SK-N-SH (cell line): ENCODE measurements around the gene HDLBP. TPM values are rescaled to one million over a fixed set of nuclear protein-coding genes. Genes with fewer than 3 reads are reported as not detected.

Experiments
- CTCF ChIA-PET: fragments of 300-600, 350-600 bp; formaldehyde crosslinking; extraction: SDS; loops from one replicate; lab custom pipeline; 2021; lab: Yijun Ruan, JAX
- POLR2A ChIA-PET: fragments of 350-600 bp; sonication (Branson Sonifier 250); formaldehyde crosslinking; extraction: SDS; loops from one replicate; lab custom pipeline; 2020; ENCODE audit warnings: antibody characterized with exemption, inconsistent platforms; lab: Yijun Ruan, JAX
- DNase-seq: peaks from one replicate; pipeline ENCODE4 v3.0.0; 2012
- H2AFZ ChIP-seq: fragments of 200-600 bp; sonication (generic); 2 replicates; pipeline ENCODE4 v1.8.1; 2016; ENCODE audit warnings: antibody characterized with exemption, mild to moderate bottlenecking, low read depth
- H3F3A ChIP-seq: fragments of 200-600 bp; sonication (generic); replicated peaks from 2 replicates; pipeline ENCODE3; 2016; ENCODE audit warnings: antibody characterized with exemption, mild to moderate bottlenecking; ENCODE audit not compliant: insufficient read depth
- H3K27ac ChIP-seq, 2 experiments: fragments of 200-500 bp in 1 of 2; fragments of 200-600 bp in 1 of 2; sonication (Bioruptor generic) in 1 of 2; sonication (generic), shearing (Covaris generic) in 1 of 2; 2 replicates each; pipeline versions ENCODE4 v1.5.1 to v1.6.1; 2014 to 2016; ENCODE audit warnings: low read depth in 2 of 2, inconsistent platforms in 1 of 2, low read length in 1 of 2, mild to moderate bottlenecking in 1 of 2, mixed read lengths in 1 of 2
- H3K27me3 ChIP-seq: fragments of 200-600 bp; sonication (generic), shearing (Covaris generic); 2 replicates; pipeline ENCODE4 v1.6.1; 2016; ENCODE audit warnings: mixed run types; ENCODE audit not compliant: insufficient read depth
- H3K36me3 ChIP-seq, 2 experiments: fragments of 200-500 bp in 1 of 2; fragments of 200-600 bp in 1 of 2; sonication (Bioruptor generic) in 1 of 2; sonication (generic) in 1 of 2; replicated peaks in 1 of 2; 2 replicates each; pipeline versions ENCODE3 to v1.5.1; 2014 to 2016; ENCODE audit warnings: low read length in 1 of 2, mild to moderate bottlenecking in 1 of 2; ENCODE audit not compliant: insufficient read depth in 2 of 2, control insufficient read depth in 1 of 2
- H3K4me1 ChIP-seq, 2 experiments: fragments of 200-500 bp in 1 of 2; fragments of 200-600 bp in 1 of 2; sonication (Bioruptor generic) in 1 of 2; sonication (generic), shearing (Covaris generic) in 1 of 2; 2 replicates each; pipeline versions ENCODE4 v1.5.1 to v1.6.1; 2014 to 2016; ENCODE audit warnings: low read depth in 1 of 2, low read length in 1 of 2, mixed run types in 1 of 2; ENCODE audit not compliant: insufficient read depth in 2 of 2, control insufficient read depth in 1 of 2
- H3K4me2 ChIP-seq: fragments of 200-600 bp; sonication (generic), shearing (Covaris generic); 2 replicates; pipeline ENCODE4 v1.6.1; 2017; ENCODE audit warnings: mixed run types
- H3K4me3 ChIP-seq, 2 experiments: fragments of 200-500 bp in 1 of 2; fragments of 200-600 bp in 1 of 2; sonication (Bioruptor generic) in 1 of 2; sonication (generic), shearing (Covaris generic) in 1 of 2; 2 replicates each; pipeline versions ENCODE4 v1.5.1 to v1.8.1; 2014 to 2016; ENCODE audit warnings: low read depth in 2 of 2, inconsistent platforms in 1 of 2, low read length in 1 of 2, mild to moderate bottlenecking in 1 of 2, mixed read lengths in 1 of 2, moderate library complexity in 1 of 2
- H3K79me2 ChIP-seq: fragments of 200-600 bp; sonication (generic); 2 replicates; pipeline ENCODE4 v1.8.1; 2017; ENCODE audit warnings: mild to moderate bottlenecking; ENCODE audit not compliant: insufficient read depth
- H3K9ac ChIP-seq: fragments of 200-600 bp; sonication (generic); 2 replicates; pipeline ENCODE4 v1.6.1; 2017; ENCODE audit warnings: mixed run types
- H3K9me2 ChIP-seq: fragments of 200-600 bp; sonication (generic); 2 replicates; pipeline ENCODE4 v1.6.1; 2017; ENCODE audit warnings: mixed run types
- H3K9me3 ChIP-seq: fragments of 200-600 bp; sonication (generic); 2 replicates; pipeline ENCODE4 v1.6.1; 2017; ENCODE audit warnings: mixed run types, mild to moderate bottlenecking, moderate library complexity
- H4K20me1 ChIP-seq: fragments of 200-600 bp; sonication (generic); 2 replicates; pipeline ENCODE4 v1.6.1; 2017; ENCODE audit warnings: mild to moderate bottlenecking, mixed run types; ENCODE audit not compliant: insufficient read depth
- ELF1 ChIP-seq: IDR thresholded peaks from 2 replicates; pipeline ENCODE4 v1.4.0; 2012
- EP300 ChIP-seq, 2 experiments: IDR thresholded peaks; 2 replicates each; pipeline versions ENCODE4 v1.4.0 to v1.6.1; 2012; ENCODE audit warnings: borderline replicate concordance in 1 of 2, low read depth in 1 of 2, low read length in 1 of 2
- GATA2 ChIP-seq: sonication (generic); formaldehyde crosslinking; IDR thresholded peaks from 2 replicates; pipeline ENCODE4 v1.5.0; 2020; ENCODE audit warnings: mild to moderate bottlenecking, missing genetic modification reagents
- MEF2A ChIP-seq: IDR thresholded peaks from 2 replicates; pipeline ENCODE4 v1.4.0; 2012; ENCODE audit warnings: low read depth, borderline replicate concordance
- MXI1 ChIP-seq: IDR thresholded peaks from 2 replicates; pipeline ENCODE4 v1.6.1; 2012; ENCODE audit warnings: mild to moderate bottlenecking, low read depth, low read length, improper control_type of control experiment
- POLR2AphosphoS5 ChIP-seq: IDR thresholded peaks from 2 replicates; pipeline ENCODE4 v1.6.1; 2012; ENCODE audit warnings: low read depth, low read length
- RAD21 ChIP-seq: IDR thresholded peaks from 2 replicates; pipeline ENCODE4 v1.6.1; 2012; ENCODE audit warnings: mild to moderate bottlenecking, low read length
- RCOR1 ChIP-seq: fragments of 150-350 bp; IDR thresholded peaks from 2 replicates; pipeline ENCODE4 v1.6.1; 2017; ENCODE audit warnings: antibody characterized with exemption, low read length
- RFX5 ChIP-seq: IDR thresholded peaks from 2 replicates; pipeline ENCODE4 v1.6.1; 2012; ENCODE audit warnings: mild to moderate bottlenecking, improper control_type of control experiment, low read length
- RXRA ChIP-seq: IDR thresholded peaks from 2 replicates; pipeline ENCODE4 v1.4.0; 2012; ENCODE audit warnings: low read depth, mild to moderate bottlenecking, borderline replicate concordance
- SIN3A ChIP-seq: IDR thresholded peaks from 2 replicates; pipeline ENCODE4 v1.6.1; 2012; ENCODE audit warnings: low read depth, mild to moderate bottlenecking, low read length, moderate library complexity, borderline replicate concordance
- YY1 ChIP-seq: IDR thresholded peaks from 2 replicates; pipeline ENCODE4 v1.4.0; 2012; ENCODE audit warnings: low read depth, mild to moderate bottlenecking
- WGBS: methylation state at CpG from one replicate; pipeline ENCODE4 v1.1.6; 2017; ENCODE audit warnings: low lambda C conversion rate; 5-methylcytosine and 5-hydroxymethylcytosine counted together
- polyA plus RNA-seq, 3 experiments: library from polyadenylated mRNA; depleted of rRNA; stranded (reverse); fragments of >200 nt; gene quantifications; 2 replicates each; pipeline ENCODE4 v1.2.3, GENCODE V29; 2012
- TF ChIP-seq, protein P1 (sequence below): IDR thresholded peaks from 2 replicates; pipeline ENCODE4 v1.6.1; 2012; ENCODE audit warnings: mild to moderate bottlenecking, low read depth, low read length, moderate library complexity
- TF ChIP-seq, protein P2 (sequence below): fragments of 200-600 bp; sonication (generic); IDR thresholded peaks from 2 replicates; pipeline ENCODE4 v1.6.1; 2017; ENCODE audit warnings: antibody characterized with exemption, mild to moderate bottlenecking, moderate library complexity
- TF ChIP-seq, protein P3 (sequence below): IDR thresholded peaks from 2 replicates; pipeline ENCODE4 v1.4.0; 2012; ENCODE audit warnings: low read depth, borderline replicate concordance

HDLBP gene
- polyA plus RNA-seq, 1 of the 3 experiments (the other 2 are of a cell fraction): 263 TPM

DNA sequence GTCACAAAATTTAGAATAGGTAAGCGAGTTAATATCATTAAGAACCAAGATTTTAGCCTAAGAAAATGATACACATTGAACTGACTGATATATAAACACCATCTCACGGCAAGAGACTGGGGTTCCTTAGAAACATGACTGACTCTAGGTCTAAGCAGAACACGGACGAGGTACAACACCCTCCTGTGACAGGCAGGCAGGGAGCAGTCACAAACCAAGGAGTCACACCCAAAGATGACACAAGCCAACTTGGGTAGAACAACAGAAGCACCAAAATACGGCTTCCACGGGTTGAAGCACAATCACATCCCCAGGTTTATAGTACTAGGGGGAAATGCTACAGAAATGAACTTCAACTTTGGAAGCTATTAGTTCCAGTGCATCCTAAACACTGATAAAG is 24.3 kb downstream of the HDLBP start (continued):
- TF ChIP-seq MEF2A (no peak), SIN3A (no peak)

DNA sequence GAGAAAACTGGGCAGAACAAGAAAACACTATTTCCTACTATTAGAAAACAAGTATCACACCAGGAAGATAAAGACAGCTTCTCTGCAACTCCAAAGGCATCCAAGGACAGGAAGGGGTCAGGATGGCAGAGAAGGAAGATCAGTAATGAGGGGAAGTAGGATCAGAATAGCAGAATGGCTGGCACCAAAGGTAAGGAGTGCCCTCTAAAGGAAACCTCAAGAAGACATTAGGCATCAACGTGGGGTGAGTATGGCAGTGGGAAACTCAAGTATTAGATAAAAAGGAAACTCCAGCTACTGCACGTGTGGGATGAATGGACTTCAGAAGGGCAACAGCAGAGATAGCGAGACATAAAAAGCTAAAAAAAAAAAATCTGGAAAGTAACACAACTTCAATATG is 25.9 kb downstream of the HDLBP start:
- Histone ChIP-seq H3K4me3 (no peak overlapping the region), H3K27me3 (no peaks in the 10 kb centered on the region), H4K20me1 (peaks cover 70% of the 10 kb centered on the region), H3K36me3 (peaks cover 3 to 14% of the 10 kb centered on the region in 2 experiments), H3K9me2 (no peaks in the 10 kb centered on the region), H3K9ac (no peak overlapping the region), H3K4me2 (no peak overlapping the region), H3K4me1 (peaks cover 5 to 10% of the 10 kb centered on the region in 2 experiments; a peak in 2 of 4 replicates), H3K27ac (no peak overlapping the region), H2AFZ (no peak overlapping the region), H3F3A (no peaks in the 10 kb centered on the region), H3K79me2 (peaks cover 99% of the 10 kb centered on the region), H3K9me3 (no peaks in the 10 kb centered on the region)
- ChIA-PET POLR2A (interaction anchor here (1.2 kb wide), 1 partner anchor 71 kb away, joined by 3 read pairs; no protein-coding TSS in a partner anchor), CTCF (interaction anchor here (1.5 to 5.8 kb wide), 2 partner anchors 25 to 438 kb away, joined by 4 to 29 read pairs; partner anchors contain the start of genes HDLBP and SEPTIN2)
- 73% methylated on average over 3 of the region's 3 CpGs for WGBS
- TF ChIP-seq, protein P1, sequence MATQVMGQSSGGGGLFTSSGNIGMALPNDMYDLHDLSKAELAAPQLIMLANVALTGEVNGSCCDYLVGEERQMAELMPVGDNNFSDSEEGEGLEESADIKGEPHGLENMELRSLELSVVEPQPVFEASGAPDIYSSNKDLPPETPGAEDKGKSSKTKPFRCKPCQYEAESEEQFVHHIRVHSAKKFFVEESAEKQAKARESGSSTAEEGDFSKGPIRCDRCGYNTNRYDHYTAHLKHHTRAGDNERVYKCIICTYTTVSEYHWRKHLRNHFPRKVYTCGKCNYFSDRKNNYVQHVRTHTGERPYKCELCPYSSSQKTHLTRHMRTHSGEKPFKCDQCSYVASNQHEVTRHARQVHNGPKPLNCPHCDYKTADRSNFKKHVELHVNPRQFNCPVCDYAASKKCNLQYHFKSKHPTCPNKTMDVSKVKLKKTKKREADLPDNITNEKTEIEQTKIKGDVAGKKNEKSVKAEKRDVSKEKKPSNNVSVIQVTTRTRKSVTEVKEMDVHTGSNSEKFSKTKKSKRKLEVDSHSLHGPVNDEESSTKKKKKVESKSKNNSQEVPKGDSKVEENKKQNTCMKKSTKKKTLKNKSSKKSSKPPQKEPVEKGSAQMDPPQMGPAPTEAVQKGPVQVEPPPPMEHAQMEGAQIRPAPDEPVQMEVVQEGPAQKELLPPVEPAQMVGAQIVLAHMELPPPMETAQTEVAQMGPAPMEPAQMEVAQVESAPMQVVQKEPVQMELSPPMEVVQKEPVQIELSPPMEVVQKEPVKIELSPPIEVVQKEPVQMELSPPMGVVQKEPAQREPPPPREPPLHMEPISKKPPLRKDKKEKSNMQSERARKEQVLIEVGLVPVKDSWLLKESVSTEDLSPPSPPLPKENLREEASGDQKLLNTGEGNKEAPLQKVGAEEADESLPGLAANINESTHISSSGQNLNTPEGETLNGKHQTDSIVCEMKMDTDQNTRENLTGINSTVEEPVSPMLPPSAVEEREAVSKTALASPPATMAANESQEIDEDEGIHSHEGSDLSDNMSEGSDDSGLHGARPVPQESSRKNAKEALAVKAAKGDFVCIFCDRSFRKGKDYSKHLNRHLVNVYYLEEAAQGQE: no peak
- TF ChIP-seq, protein P2, sequence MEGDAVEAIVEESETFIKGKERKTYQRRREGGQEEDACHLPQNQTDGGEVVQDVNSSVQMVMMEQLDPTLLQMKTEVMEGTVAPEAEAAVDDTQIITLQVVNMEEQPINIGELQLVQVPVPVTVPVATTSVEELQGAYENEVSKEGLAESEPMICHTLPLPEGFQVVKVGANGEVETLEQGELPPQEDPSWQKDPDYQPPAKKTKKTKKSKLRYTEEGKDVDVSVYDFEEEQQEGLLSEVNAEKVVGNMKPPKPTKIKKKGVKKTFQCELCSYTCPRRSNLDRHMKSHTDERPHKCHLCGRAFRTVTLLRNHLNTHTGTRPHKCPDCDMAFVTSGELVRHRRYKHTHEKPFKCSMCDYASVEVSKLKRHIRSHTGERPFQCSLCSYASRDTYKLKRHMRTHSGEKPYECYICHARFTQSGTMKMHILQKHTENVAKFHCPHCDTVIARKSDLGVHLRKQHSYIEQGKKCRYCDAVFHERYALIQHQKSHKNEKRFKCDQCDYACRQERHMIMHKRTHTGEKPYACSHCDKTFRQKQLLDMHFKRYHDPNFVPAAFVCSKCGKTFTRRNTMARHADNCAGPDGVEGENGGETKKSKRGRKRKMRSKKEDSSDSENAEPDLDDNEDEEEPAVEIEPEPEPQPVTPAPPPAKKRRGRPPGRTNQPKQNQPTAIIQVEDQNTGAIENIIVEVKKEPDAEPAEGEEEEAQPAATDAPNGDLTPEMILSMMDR: peak; percentile 11; the same call in 1 of the 2 replicates
- no peak for DNase-seq

DNA sequence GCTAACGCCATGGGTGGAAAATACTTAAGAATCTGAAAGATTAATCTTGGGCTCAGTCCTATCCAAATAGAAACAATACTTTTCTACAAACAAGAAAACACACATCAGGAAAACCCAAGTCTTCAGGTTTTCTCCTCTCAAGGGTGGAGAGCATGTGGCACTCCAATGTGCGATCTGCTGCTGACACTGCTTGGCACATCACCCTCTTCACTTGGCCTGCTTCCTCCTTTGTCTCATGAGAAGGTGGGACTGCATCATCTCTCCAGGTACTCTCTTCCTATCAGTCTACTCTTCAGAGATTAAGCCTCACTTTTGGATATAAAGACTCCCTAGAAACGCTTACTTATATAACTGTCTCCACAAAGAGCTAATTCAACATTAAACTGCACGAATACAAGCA is 26.4 kb downstream of the HDLBP start:
- Histone ChIP-seq H3K36me3 (peaks cover 3 to 14% of the 10 kb centered on the region in 2 experiments), H2AFZ (no peak overlapping the region), H3K4me1 (peaks cover 5 to 10% of the 10 kb centered on the region in 2 experiments; a peak in 2 of 4 replicates), H3K27ac (no peak overlapping the region), H3K9me3 (no peaks in the 10 kb centered on the region), H3K27me3 (no peaks in the 10 kb centered on the region), H3F3A (no peaks in the 10 kb centered on the region), H3K9ac (no peak overlapping the region), H3K9me2 (no peaks in the 10 kb centered on the region), H4K20me1 (peaks cover 72% of the 10 kb centered on the region), H3K79me2 (peaks cover 99% of the 10 kb centered on the region), H3K4me3 (no peak overlapping the region), H3K4me2 (no peak overlapping the region)
- CTCF ChIA-PET: interaction anchor here (1.5 to 5.8 kb wide), 2 partner anchors 26 to 438 kb away, joined by 4 to 29 read pairs; partner anchors contain the start of genes HDLBP and SEPTIN2
- 99% methylated on average over 4 of the region's 4 CpGs for WGBS
- POLR2A ChIA-PET: interaction anchor here (1.2 kb wide), 1 partner anchor 70 kb away, joined by 3 read pairs; no protein-coding TSS in a partner anchor
- DNase-seq: no peak
- TF ChIP-seq MEF2A: no peak
- TF ChIP-seq RFX5: no peak
- TF ChIP-seq POLR2AphosphoS5: no peak
- TF ChIP-seq, protein P1: no peak
- no peak for TF ChIP-seq RXRA
- no peak for TF ChIP-seq YY1
- no peak for TF ChIP-seq RCOR1
- TF ChIP-seq, protein P3, sequence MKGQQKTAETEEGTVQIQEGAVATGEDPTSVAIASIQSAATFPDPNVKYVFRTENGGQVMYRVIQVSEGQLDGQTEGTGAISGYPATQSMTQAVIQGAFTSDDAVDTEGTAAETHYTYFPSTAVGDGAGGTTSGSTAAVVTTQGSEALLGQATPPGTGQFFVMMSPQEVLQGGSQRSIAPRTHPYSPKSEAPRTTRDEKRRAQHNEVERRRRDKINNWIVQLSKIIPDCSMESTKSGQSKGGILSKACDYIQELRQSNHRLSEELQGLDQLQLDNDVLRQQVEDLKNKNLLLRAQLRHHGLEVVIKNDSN: no peak
- TF ChIP-seq EP300 (IDR thresholded peaks at IDR 0.05; ENCODE audit: borderline replicate concordance in 1 of 2, low read depth in 1 of 2, low read length in 1 of 2): no peak
- no peak for TF ChIP-seq RAD21
- no peak for TF ChIP-seq GATA2
- no peak for TF ChIP-seq ELF1
- TF ChIP-seq MXI1: no peak
